ENCODE measurements around the gene CHRNG. TPM values are rescaled to one million over a fixed set of nuclear protein-coding genes. Genes with fewer than 3 reads are reported as not detected.

The CHRNG gene
- total RNA-seq, 1 donor from 2014 or later, result not detected

DNA sequence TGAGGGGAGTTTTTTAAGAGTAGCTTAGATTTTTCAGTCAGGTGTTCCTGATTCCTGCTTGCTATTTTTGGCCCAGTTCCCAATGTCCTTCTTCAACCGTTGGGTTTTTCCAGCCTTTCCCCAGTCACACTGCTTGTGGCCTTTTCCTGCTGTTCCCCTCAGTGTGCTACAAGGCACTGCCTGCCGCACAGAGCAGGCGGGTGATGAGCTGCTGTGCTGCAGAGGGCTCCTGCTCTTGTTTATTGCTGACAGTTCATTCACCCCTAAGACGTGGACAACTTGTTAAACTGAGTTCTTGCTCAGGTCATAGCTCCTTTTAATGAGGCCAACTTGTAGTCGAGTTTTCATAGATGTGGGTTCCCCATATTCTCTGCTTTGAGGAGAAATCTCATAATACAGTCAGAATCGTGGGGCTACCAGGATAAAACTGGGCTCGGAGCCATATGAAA lies 31.6 kb downstream of the CHRNG start:
- DNase-seq (ENCODE audit: low spot score, unreplicated experiment), result no peak
- Mint-ChIP-seq H3K36me3 (ENCODE audit: insufficient read depth) (peaks cover 23% of the 10 kb centered on the region), H3K4me3 (ENCODE audit: low read depth) (no peak overlapping the region), H3K4me1 (ENCODE audit: low read depth) (no peaks in the 10 kb centered on the region), H3K9me3 (ENCODE audit: low read depth) (no peaks in the 10 kb centered on the region), H3K27me3 (no peaks in the 10 kb centered on the region), H3K27ac (no peak overlapping the region)
- TF ChIP-seq CTCF (IDR thresholded peaks at IDR 0.05; ENCODE audit: unreplicated experiment), result no peak

DNA sequence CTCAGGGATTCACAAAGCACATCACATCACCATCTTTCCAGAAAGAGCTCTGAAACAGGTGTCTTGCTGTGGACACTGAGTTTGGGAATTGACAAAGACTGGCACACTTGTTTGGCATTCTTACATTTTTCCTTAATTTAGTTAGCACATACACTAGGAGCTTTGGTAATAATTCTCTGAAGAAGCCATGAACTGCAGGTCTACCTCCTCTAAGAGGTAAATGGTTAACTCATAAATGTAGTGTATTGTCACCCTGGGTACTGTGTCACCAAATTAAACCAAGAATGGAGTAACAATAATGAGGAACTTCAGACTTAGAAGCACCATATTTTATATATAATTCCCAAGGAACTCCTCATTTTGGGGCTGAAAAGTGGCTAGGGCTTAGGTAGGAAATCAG lies 33.5 kb downstream of the CHRNG start:
- Mint-ChIP-seq H3K27ac (no peak overlapping the region), H3K9me3 (ENCODE audit: low read depth) (no peaks in the 10 kb centered on the region), H3K27me3 (no peaks in the 10 kb centered on the region), H3K4me1 (ENCODE audit: low read depth) (no peaks in the 10 kb centered on the region), H3K36me3 (ENCODE audit: insufficient read depth) (peaks cover 22% of the 10 kb centered on the region), H3K4me3 (ENCODE audit: low read depth) (no peak overlapping the region)
- no peak for TF ChIP-seq CTCF (IDR thresholded peaks at IDR 0.05; ENCODE audit: unreplicated experiment)
- DNase-seq (ENCODE audit: low spot score, unreplicated experiment), result no peak

DNA sequence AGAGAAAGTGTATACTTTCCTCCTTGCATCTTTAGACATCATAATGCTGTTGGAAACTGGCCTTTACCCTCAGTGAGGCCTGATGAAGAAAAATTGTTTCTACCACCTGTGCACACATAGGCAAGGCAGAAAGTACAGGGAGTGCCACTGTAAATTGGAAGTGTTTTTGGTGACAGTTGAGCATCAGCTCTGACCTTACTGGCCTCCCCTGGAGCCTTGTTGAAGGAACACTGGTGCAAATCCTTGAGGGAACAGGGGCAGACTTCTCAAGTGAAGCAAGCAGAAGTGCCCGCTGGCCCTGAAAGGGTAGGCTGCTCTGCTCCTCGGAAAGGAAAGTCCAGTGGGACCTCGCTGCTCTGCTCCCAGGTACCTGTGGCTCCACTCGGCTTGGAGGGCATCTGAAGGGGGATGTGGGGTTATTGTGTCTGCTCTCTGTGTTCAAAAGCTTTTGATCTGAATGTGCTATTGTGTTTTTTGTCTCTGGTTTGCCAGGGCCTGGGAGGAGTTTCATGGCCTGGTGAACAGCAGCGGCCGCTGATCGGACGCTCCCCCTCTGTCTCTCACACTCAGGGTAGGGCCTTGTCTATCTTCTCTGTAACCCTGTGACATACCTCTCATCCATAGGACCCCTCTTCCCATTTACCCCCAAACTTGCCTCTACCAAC lies 34.4 kb downstream of the CHRNG start:
- TF ChIP-seq CTCF (IDR thresholded peaks at IDR 0.05; ENCODE audit: unreplicated experiment), result no peak
- no peaks in the 10 kb centered on the region for H3K27me3 Mint-ChIP-seq
- H3K36me3 Mint-ChIP-seq (ENCODE audit: insufficient read depth), result peaks cover 20% of the 10 kb centered on the region
- H3K4me3 Mint-ChIP-seq (ENCODE audit: low read depth), result no peak overlapping the region
- H3K9me3 Mint-ChIP-seq (ENCODE audit: low read depth), result no peaks in the 10 kb centered on the region
- no peak overlapping the region for H3K27ac Mint-ChIP-seq
- peaks cover 3% of the 10 kb centered on the region for H3K4me1 Mint-ChIP-seq (ENCODE audit: low read depth)
- DNase-seq (ENCODE audit: low spot score, unreplicated experiment), result no peak

DNA sequence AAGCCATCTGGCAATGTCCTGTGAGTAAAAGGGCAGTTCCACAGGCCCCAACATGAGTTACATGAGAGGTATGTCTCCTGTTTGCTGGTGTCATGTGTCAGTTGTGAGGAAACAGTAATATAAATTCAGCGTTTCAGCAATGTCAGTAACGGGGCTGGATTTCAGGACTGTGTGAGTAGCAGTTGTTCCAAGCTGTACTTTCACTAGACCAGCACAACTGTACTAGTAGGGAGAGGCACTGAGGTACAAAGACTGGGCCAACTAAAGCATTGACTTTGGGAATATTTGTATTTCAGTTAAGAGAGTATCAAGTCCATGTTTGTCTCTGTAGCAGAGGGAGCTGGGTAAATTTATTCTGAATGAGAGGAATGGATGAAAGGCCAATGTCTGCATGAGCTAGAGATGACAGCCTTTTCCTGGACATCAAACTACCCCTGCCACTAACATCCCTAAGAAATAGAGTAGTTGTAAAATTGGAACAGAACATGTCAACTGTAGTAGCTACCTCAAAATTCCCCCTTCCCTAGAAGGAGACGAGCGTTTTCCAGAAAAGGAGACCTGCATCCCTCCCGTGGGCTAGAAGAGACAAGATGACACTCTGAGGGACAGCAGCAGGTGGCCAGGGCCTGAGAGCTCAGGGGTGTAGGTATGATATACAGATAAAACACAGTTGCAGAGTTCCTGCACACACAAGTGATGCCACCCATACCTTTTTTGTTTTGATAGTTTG lies 35.3 kb downstream of the CHRNG start:
- no peak for DNase-seq (ENCODE audit: low spot score, unreplicated experiment)
- Mint-ChIP-seq H3K9me3 (ENCODE audit: low read depth) (no peaks in the 10 kb centered on the region), H3K27ac (no peak overlapping the region), H3K27me3 (no peaks in the 10 kb centered on the region), H3K4me1 (ENCODE audit: low read depth) (peaks cover 3% of the 10 kb centered on the region), H3K4me3 (ENCODE audit: low read depth) (no peak overlapping the region), H3K36me3 (ENCODE audit: insufficient read depth) (peaks cover 20% of the 10 kb centered on the region)
- TF ChIP-seq CTCF (IDR thresholded peaks at IDR 0.05; ENCODE audit: unreplicated experiment), result no peak

DNA sequence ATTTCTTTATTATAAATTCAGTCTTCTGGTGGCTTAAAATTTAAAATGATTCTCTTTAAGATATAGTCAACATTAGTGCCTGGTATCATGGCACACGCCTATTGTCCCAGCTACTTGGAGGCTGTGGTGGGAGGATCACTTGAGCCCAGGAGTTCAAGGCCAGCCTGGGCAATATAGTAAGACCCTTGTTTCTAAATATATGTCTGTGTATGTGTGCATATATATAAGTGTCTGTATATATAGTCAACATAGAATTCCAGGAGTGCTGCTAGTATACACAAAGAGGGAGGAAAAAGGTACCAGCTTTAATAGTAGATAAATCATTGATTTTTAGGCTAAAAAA lies 35.9 kb downstream of the CHRNG start:
- H3K4me1 Mint-ChIP-seq (ENCODE audit: low read depth), result peaks cover 3% of the 10 kb centered on the region
- no peak overlapping the region for H3K27ac Mint-ChIP-seq
- TF ChIP-seq CTCF (IDR thresholded peaks at IDR 0.05; ENCODE audit: unreplicated experiment), result no peak
- H3K9me3 Mint-ChIP-seq (ENCODE audit: low read depth), result no peaks in the 10 kb centered on the region
- H3K36me3 Mint-ChIP-seq (ENCODE audit: insufficient read depth), result peaks cover 20% of the 10 kb centered on the region
- no peak for DNase-seq (ENCODE audit: low spot score, unreplicated experiment)
- no peak overlapping the region for H3K4me3 Mint-ChIP-seq (ENCODE audit: low read depth)
- H3K27me3 Mint-ChIP-seq, result no peaks in the 10 kb centered on the region

Measured in progenitor cell of endocrine pancreas (in vitro differentiated cells).